Mammary epithelial cell (primary cell): ENCODE results near the gene SMARCAL1.

ENCODE experiments used
- CTCF ChIP-seq, 2 donors: IDR thresholded peaks in 1 of 2; conservative IDR thresholded peaks in 1 of 2; 2 replicates each; pipeline ENCODE4 v1.5.1; 2011 to 2012; ENCODE audit warnings: inconsistent platforms in 2 of 2, low read length in 2 of 2, mild to moderate bottlenecking in 2 of 2, control low read depth in 1 of 2, low read depth in 1 of 2; ENCODE audit not compliant: insufficient read depth in 1 of 2; ENCODE audit errors: extremely low read depth in 1 of 2
- EZH2 ChIP-seq: IDR thresholded peaks from 2 replicates; pipeline ENCODE4 v1.6.1; 2012; ENCODE audit warnings: low read length, inconsistent platforms, borderline replicate concordance

- TF ChIP-seq CTCF (conservative IDR thresholded peaks at IDR 0.05 in 1 of 2, IDR thresholded peaks at IDR 0.05 in 1 of 2; ENCODE audit: extremely low read depth in 1 of 2, insufficient read depth in 1 of 2, low read depth in 1 of 2, low read length in 2 of 2) (no peak), EZH2 (no peak)
These were observed 41.8 kb downstream of the SMARCAL1 start for GRCh38 chr2:216453955-216454614.
